Ishikawa (cell line): Measurements from ENCODE around the gene NAV2.

ENCODE experiments used
- EP300 ChIP-seq: IDR thresholded peaks from 2 replicates; pipeline ENCODE4 v1.6.1; 2012; ENCODE audit warnings: borderline replicate concordance
- RAD21 ChIP-seq: IDR thresholded peaks from 2 replicates; pipeline ENCODE4 v1.6.1; 2012; ENCODE audit warnings: low read depth
- TEAD4 ChIP-seq: IDR thresholded peaks from 2 replicates; pipeline ENCODE4 v1.6.1; 2012
- TF ChIP-seq, protein P1 (sequence below): IDR thresholded peaks from 2 replicates; pipeline ENCODE4 v1.6.1; 2012
- TF ChIP-seq, protein P2 (sequence below): IDR thresholded peaks from 2 replicates; pipeline ENCODE4 v1.6.1; 2012

DNA sequence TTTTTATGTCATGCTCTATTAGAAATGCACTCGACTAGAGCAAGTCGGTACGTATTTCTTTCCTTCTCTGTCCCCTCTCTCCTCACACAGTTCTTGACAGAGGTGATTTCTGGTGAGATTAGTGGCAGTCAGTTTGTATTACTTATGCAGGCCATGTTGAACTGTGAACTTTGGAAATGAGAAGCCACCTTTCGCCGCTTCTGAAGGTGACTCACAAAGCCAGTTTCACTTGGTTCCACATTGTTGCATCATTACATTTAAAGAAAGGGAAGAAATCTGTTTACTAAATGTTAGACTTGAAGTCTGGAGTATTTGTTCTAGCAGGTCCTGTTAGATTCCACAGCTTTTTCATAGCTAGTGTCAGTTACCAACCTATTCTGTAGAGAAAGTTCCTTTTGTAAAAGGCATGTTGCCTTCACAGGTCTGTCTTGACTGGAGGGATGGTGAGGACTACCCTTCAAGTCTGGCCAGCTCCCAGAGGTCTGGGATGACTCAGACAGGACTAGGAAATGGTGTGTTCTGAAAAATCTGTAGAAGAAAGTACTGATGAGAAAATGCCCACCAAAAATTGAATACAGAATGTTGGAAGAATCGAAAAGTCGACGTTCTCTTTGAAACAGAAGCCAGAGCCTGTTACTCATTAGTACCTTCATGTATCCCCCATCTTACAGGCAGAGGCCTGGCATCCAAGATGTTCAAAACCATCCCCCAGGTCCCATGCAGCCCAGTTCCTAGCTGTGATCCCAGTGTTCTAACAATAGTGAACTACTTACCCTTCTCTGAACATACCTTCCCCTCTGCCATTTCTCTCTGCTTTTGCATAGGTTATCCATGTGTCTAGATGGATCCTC lies 266.3 kb downstream of the NAV2 start:
- no peak for TF ChIP-seq RAD21
- TF ChIP-seq EP300 = no peak
- TF ChIP-seq, protein P1, sequence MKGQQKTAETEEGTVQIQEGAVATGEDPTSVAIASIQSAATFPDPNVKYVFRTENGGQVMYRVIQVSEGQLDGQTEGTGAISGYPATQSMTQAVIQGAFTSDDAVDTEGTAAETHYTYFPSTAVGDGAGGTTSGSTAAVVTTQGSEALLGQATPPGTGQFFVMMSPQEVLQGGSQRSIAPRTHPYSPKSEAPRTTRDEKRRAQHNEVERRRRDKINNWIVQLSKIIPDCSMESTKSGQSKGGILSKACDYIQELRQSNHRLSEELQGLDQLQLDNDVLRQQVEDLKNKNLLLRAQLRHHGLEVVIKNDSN = no peak
- TF ChIP-seq, protein P2, sequence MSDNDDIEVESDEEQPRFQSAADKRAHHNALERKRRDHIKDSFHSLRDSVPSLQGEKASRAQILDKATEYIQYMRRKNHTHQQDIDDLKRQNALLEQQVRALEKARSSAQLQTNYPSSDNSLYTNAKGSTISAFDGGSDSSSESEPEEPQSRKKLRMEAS = no peak
- TF ChIP-seq TEAD4 = no peak
